HG03342 (cell line): ENCODE data around the gene SMAD6.

Experiments
- ATAC-seq: cut with Tn5 transposase; IDR thresholded peaks from one replicate; pipeline ENCODE4 v1.9.1; 2021; ENCODE audit warnings: mild to moderate bottlenecking, moderate library complexity; ENCODE audit not compliant: unreplicated experiment

The SMAD6 gene

GRCh38 chr15:66786708-66787488, 84.9 kb downstream of the SMAD6 start:
- no peak for ATAC-seq

- no peak for ATAC-seq
Measured at GRCh38 chr15:66787489-66787871, 85.4 kb downstream of the SMAD6 start.

GRCh38 chr15:66788024-66788423, 86.0 kb downstream of the SMAD6 start:
- no peak for ATAC-seq

- ATAC-seq, result no peak
Measured at GRCh38 chr15:66789029-66790025, 87.3 kb downstream of the SMAD6 start.

- no peak for ATAC-seq
Measured at GRCh38 chr15:66795851-66796250, 93.8 kb downstream of the SMAD6 start.

- ATAC-seq, result no peak
Measured at GRCh38 chr15:66796343-66796742, 94.3 kb downstream of the SMAD6 start.

GRCh38 chr15:66797921-66798320, 95.9 kb downstream of the SMAD6 start:
- ATAC-seq, result no peak

- no peak for ATAC-seq
Measured at GRCh38 chr15:66798426-66799061, 96.5 kb downstream of the SMAD6 start.

- ATAC-seq, result no peak
Measured at GRCh38 chr15:66799242-66799641, 97.2 kb downstream of the SMAD6 start.

- no peak for ATAC-seq
Measured at GRCh38 chr15:66800584-66801235, 98.7 kb downstream of the SMAD6 start.

- ATAC-seq, result no peak
Measured at GRCh38 chr15:66801266-66801665, 99.2 kb downstream of the SMAD6 start.

GRCh38 chr15:66802025-66803001, 100.3 kb downstream of the SMAD6 start:
- no peak for ATAC-seq

GRCh38 chr15:66803182-66803729, 101.2 kb downstream of the SMAD6 start:
- ATAC-seq, result no peak

- no peak for ATAC-seq
Measured at GRCh38 chr15:66803749-66804148, 101.7 kb downstream of the SMAD6 start.

GRCh38 chr15:66805202-66805885, 103.3 kb downstream of the SMAD6 start:
- ATAC-seq, result no peak

- no peak for ATAC-seq
Measured at GRCh38 chr15:66808181-66808824, 106.3 kb downstream of the SMAD6 start.

- no peak for ATAC-seq
Measured at GRCh38 chr15:66809664-66810063, 107.6 kb downstream of the SMAD6 start.

GRCh38 chr15:66815318-66815717, 113.3 kb downstream of the SMAD6 start:
- no peak for ATAC-seq
